ENCODE data around the gene CDH1. TPM values are rescaled to one million over a fixed set of nuclear protein-coding genes. Genes with fewer than 3 reads are reported as not detected.

CDH1 gene
- total RNA-seq, 1 experiment from 2014 or later, result 65.8 TPM

DNA sequence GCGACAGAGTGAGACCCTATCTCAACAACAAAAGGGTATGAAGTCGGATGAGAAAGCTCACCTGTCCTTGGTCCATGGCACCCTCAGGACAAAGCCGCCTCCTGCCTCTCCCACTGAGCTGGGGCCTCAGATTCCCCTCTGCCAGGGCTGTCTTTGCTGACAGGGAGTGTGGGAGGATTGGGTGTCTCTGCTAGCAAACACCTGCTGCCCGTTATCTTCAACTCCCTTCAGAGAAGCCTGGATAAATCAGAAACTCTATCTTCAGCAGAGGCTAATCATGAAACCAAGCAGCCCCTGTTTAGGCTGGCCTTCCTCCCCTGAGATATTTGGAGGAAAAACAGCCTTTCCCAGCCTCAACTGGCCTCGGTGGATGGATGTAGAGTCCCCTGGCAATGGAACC, 36.3 kb upstream of the CDH1 start:
- TF ChIP-seq, protein P1, sequence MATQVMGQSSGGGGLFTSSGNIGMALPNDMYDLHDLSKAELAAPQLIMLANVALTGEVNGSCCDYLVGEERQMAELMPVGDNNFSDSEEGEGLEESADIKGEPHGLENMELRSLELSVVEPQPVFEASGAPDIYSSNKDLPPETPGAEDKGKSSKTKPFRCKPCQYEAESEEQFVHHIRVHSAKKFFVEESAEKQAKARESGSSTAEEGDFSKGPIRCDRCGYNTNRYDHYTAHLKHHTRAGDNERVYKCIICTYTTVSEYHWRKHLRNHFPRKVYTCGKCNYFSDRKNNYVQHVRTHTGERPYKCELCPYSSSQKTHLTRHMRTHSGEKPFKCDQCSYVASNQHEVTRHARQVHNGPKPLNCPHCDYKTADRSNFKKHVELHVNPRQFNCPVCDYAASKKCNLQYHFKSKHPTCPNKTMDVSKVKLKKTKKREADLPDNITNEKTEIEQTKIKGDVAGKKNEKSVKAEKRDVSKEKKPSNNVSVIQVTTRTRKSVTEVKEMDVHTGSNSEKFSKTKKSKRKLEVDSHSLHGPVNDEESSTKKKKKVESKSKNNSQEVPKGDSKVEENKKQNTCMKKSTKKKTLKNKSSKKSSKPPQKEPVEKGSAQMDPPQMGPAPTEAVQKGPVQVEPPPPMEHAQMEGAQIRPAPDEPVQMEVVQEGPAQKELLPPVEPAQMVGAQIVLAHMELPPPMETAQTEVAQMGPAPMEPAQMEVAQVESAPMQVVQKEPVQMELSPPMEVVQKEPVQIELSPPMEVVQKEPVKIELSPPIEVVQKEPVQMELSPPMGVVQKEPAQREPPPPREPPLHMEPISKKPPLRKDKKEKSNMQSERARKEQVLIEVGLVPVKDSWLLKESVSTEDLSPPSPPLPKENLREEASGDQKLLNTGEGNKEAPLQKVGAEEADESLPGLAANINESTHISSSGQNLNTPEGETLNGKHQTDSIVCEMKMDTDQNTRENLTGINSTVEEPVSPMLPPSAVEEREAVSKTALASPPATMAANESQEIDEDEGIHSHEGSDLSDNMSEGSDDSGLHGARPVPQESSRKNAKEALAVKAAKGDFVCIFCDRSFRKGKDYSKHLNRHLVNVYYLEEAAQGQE (IDR thresholded peaks at IDR 0.05; ENCODE audit: insufficient read depth in 1 of 2, low read depth in 2 of 2, low read length in 1 of 2), result no peak
- TF ChIP-seq TCF7L2 (IDR thresholded peaks at IDR 0.05; ENCODE audit: low read depth, low read length), result no peak
- TF ChIP-seq, protein P2, sequence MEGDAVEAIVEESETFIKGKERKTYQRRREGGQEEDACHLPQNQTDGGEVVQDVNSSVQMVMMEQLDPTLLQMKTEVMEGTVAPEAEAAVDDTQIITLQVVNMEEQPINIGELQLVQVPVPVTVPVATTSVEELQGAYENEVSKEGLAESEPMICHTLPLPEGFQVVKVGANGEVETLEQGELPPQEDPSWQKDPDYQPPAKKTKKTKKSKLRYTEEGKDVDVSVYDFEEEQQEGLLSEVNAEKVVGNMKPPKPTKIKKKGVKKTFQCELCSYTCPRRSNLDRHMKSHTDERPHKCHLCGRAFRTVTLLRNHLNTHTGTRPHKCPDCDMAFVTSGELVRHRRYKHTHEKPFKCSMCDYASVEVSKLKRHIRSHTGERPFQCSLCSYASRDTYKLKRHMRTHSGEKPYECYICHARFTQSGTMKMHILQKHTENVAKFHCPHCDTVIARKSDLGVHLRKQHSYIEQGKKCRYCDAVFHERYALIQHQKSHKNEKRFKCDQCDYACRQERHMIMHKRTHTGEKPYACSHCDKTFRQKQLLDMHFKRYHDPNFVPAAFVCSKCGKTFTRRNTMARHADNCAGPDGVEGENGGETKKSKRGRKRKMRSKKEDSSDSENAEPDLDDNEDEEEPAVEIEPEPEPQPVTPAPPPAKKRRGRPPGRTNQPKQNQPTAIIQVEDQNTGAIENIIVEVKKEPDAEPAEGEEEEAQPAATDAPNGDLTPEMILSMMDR (IDR thresholded peaks at IDR 0.05), result no peak
- no peak for TF ChIP-seq SIN3A (IDR thresholded peaks at IDR 0.05; ENCODE audit: borderline replicate concordance, insufficient read depth, low read depth, low read length)
- no peak for TF ChIP-seq POLR2AphosphoS5 (IDR thresholded peaks at IDR 0.05; ENCODE audit: low read depth, low read length)
- in situ Hi-C loops (cut with HindIII; ENCODE audit: low pct_unique_long_range_greater_than_20kb, low sequenced_read_pairs), result no loop called here
- ChIA-PET POLR2A (no interaction called here), CTCF (no interaction called here)
- Histone ChIP-seq H3K27me3 (ENCODE audit: control insufficient read depth, insufficient read depth, low read length) (no peaks in the 10 kb centered on the region), H3K4me1 (ENCODE audit: control insufficient read depth, insufficient read depth, low read length) (no peaks in the 10 kb centered on the region), H3K36me3 (ENCODE audit: control insufficient read depth, insufficient read depth, low read length) (no peaks in the 10 kb centered on the region), H3K27ac (ENCODE audit: low read length) (no peak overlapping the region), H3K9me3 (ENCODE audit: control insufficient read depth, insufficient read depth, low read depth, low read length) (no peaks in the 10 kb centered on the region), H3K4me3 (ENCODE audit: low read depth in 2 of 2, low read length in 2 of 2) (no peak overlapping the region)
- DNase-seq (ENCODE audit: low read depth, low spot score), result no peak
- intact Hi-C loops (cut with micrococcal nuclease; ENCODE audit: unreplicated experiment), result loop anchor here (5.0 to 10.0 kb wide), 2 partner anchors 101 to 176 kb away; no protein-coding TSS in a partner anchor
- no peak for ATAC-seq
- no TSS peak for BruUV-seq (replicated peaks)

DNA sequence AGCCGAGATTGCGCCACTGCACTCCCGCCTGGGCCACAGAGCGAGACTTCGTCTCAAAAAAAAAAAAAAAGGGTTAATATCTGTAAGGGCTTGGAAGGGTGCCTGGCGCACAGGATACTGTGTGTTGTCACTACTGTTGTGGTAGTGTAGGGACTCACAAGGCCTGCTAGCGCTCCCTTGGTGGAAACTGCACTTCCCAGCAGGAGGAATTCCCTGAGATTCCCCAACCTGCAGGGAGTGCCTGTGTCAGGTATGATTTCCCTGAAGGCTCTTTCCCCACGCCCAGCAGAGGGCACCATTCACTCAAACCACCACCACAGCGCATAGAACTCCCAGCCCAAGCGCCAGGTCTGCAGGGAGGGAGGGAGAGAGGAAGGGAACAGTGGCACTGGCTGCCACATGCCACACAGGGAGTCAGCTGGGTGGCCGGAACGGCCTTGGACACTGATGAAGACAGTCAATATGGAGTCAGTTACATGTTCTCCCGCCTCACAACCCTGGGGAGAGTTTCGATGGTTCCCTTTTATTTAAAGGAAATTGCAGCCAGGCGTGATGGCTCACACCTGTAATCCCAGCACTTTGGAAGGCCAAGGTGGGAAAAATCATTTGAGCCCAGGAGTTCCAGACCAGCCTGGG, 32.7 kb upstream of the CDH1 start:
- in situ Hi-C loops (cut with HindIII; ENCODE audit: low pct_unique_long_range_greater_than_20kb, low sequenced_read_pairs), result no loop called here
- ChIA-PET CTCF (interaction anchor here (0.5 to 0.7 kb wide), 2 partner anchors 14 to 16 kb away, joined by 3 to 4 read pairs; no protein-coding TSS in a partner anchor), POLR2A (no interaction called here)
- H3K9me3 ChIP-seq (ENCODE audit: control insufficient read depth, insufficient read depth, low read depth, low read length), result no peaks in the 10 kb centered on the region
- H3K4me3 ChIP-seq (ENCODE audit: low read depth in 2 of 2, low read length in 2 of 2), result no peak overlapping the region
- peaks cover 5% of the 10 kb centered on the region for H3K4me1 ChIP-seq (ENCODE audit: control insufficient read depth, insufficient read depth, low read length)
- ATAC-seq (peak; percentile 95), DNase-seq (ENCODE audit: low read depth, low spot score) (peak; percentile 58)
- BruUV-seq (replicated peaks), result no TSS peak
- no peaks in the 10 kb centered on the region for H3K27me3 ChIP-seq (ENCODE audit: control insufficient read depth, insufficient read depth, low read length)
- H3K36me3 ChIP-seq (ENCODE audit: control insufficient read depth, insufficient read depth, low read length), result no peaks in the 10 kb centered on the region
- no peak for TF ChIP-seq POLR2AphosphoS5 (IDR thresholded peaks at IDR 0.05; ENCODE audit: low read depth, low read length)
- TF ChIP-seq, protein P2 (IDR thresholded peaks at IDR 0.05), result peak; percentile 85
- intact Hi-C loops (cut with micrococcal nuclease; ENCODE audit: unreplicated experiment), result loop anchor here (5.0 to 10.0 kb wide), 2 partner anchors 98 to 180 kb away; no protein-coding TSS in a partner anchor
- H3K27ac ChIP-seq (ENCODE audit: low read length), result no peak overlapping the region

All from Panc1 (cell line).